ENCODE measurements around the gene ETF1. TPM values are rescaled to one million over a fixed set of nuclear protein-coding genes. Genes with fewer than 3 reads are reported as not detected.

Gene ETF1
- total and polyA plus RNA-seq, 2 donors (not counting 1 experiment from before 2014, with no cell fraction given): 10.2 to 50.5 TPM

GRCh38 chr5:138458384-138458783, 84.7 kb downstream of the ETF1 start:
- ChIA-PET CTCF (interaction anchor here (9.3 to 13.1 kb wide), 2 partner anchors 9 to 43 kb away, joined by 65 to 281 read pairs; no protein-coding TSS in a partner anchor), POLR2A (interaction anchor here (0.6 kb wide), 1 partner anchor 95 kb away, joined by 8 read pairs; no protein-coding TSS in a partner anchor)
- H3K27ac Mint-ChIP-seq: no peak overlapping the region
- H3K27me3 ChIP-seq (replicated peaks in 1 of 4; ENCODE audit: control extremely low read depth in 1 of 4, control insufficient read depth in 3 of 4, insufficient read depth in 4 of 4, low read length in 3 of 4): no peaks in the 10 kb centered on the region
- no peak overlapping the region for H3K9ac ChIP-seq (ENCODE audit: low read length)
- no peaks in the 10 kb centered on the region for H3K36me3 ChIP-seq (replicated peaks in 1 of 2; ENCODE audit: control extremely low read depth in 1 of 2, control insufficient read depth in 1 of 2, extremely low read depth in 1 of 2, insufficient read depth in 2 of 2, low read length in 1 of 2)
- ATAC-seq (ENCODE audit: low read depth): no peak
- H2AFZ ChIP-seq (ENCODE audit: insufficient read depth, low read depth, low read length, poor library complexity, severe bottlenecking): peak overlapping the region; percentile 55
- DNase-seq: no peak
- intact Hi-C loops (cut with micrococcal nuclease): no loop called here
- H3K4me1 ChIP-seq (ENCODE audit: control insufficient read depth in 2 of 2, insufficient read depth in 2 of 2, low read length in 2 of 2): peaks cover 19 to 29% of the 10 kb centered on the region in 2 donors
- H3K4me1 Mint-ChIP-seq: peaks cover 32% of the 10 kb centered on the region
- H3K4me3 Mint-ChIP-seq: no peak overlapping the region
- H3K27me3 Mint-ChIP-seq: no peaks in the 10 kb centered on the region
- no peak overlapping the region for H3K27ac ChIP-seq (ENCODE audit: low read length in 2 of 2)
- H3K9me3 ChIP-seq (ENCODE audit: control extremely low read depth in 1 of 3, control insufficient read depth in 2 of 3, insufficient read depth in 1 of 3, low read length in 2 of 3): peaks cover 0 to 4% (median 0%) of the 10 kb centered on the region in 3 donors
- H3K9me3 Mint-ChIP-seq (ENCODE audit: insufficient read depth): no peaks in the 10 kb centered on the region
- H3K4me2 ChIP-seq (replicated peaks; ENCODE audit: low read depth, low read length, poor library complexity, severe bottlenecking): peak overlapping the region; percentile 48
- no peaks in the 10 kb centered on the region for H4K20me1 ChIP-seq (ENCODE audit: control insufficient read depth, insufficient read depth, low read length, poor library complexity, severe bottlenecking)
- no peak for TF ChIP-seq CTCF (IDR thresholded peaks at IDR 0.05)
- TF ChIP-seq EZH2 (IDR thresholded peaks at IDR 0.05; ENCODE audit: borderline replicate concordance, insufficient read depth, low read depth, low read length, poor library complexity, severe bottlenecking): no peak
- 23% methylated on average over 10 of the region's 11 CpGs for WGBS (ENCODE audit: insufficient coverage)
- H3K79me2 ChIP-seq (ENCODE audit: control insufficient read depth, insufficient read depth, low read length): no peaks in the 10 kb centered on the region
- H3K4me3 ChIP-seq (ENCODE audit: control extremely low read depth in 1 of 5, extremely low read depth in 1 of 5, insufficient read depth in 1 of 5, low read depth in 2 of 5, low read length in 4 of 5): no peak overlapping the region

- Mint-ChIP-seq H3K9me3 (ENCODE audit: insufficient read depth) (no peaks in the 10 kb centered on the region), H3K4me3 (no peak overlapping the region), H3K4me1 (peaks cover 32% of the 10 kb centered on the region), H3K27me3 (no peaks in the 10 kb centered on the region), H3K27ac (peak overlapping the region; percentile 53)
- ChIA-PET POLR2A (interaction anchor here (0.6 kb wide), 1 partner anchor 95 kb away, joined by 8 read pairs; no protein-coding TSS in a partner anchor), CTCF (interaction anchor here (0.6 to 13.1 kb wide), 3 partner anchors 8 to 122 kb away, joined by 5 to 281 read pairs (median 65); no protein-coding TSS in a partner anchor)
- Histone ChIP-seq H3K79me2 (ENCODE audit: control insufficient read depth, insufficient read depth, low read length) (no peaks in the 10 kb centered on the region), H3K9ac (ENCODE audit: low read length) (no peak overlapping the region), H3K27me3 (replicated peaks in 1 of 4; ENCODE audit: control extremely low read depth in 1 of 4, control insufficient read depth in 3 of 4, insufficient read depth in 4 of 4, low read length in 3 of 4) (no peaks in the 10 kb centered on the region), H3K4me2 (replicated peaks; ENCODE audit: low read depth, low read length, poor library complexity, severe bottlenecking) (no peak overlapping the region), H2AFZ (ENCODE audit: insufficient read depth, low read depth, low read length, poor library complexity, severe bottlenecking) (no peak overlapping the region), H3K4me1 (ENCODE audit: control insufficient read depth in 2 of 2, insufficient read depth in 2 of 2, low read length in 2 of 2) (peaks cover 19 to 26% of the 10 kb centered on the region in 2 donors), H3K4me3 (ENCODE audit: control extremely low read depth in 1 of 5, extremely low read depth in 1 of 5, insufficient read depth in 1 of 5, low read depth in 2 of 5, low read length in 4 of 5) (no peak overlapping the region), H3K36me3 (replicated peaks in 1 of 2; ENCODE audit: control extremely low read depth in 1 of 2, control insufficient read depth in 1 of 2, extremely low read depth in 1 of 2, insufficient read depth in 2 of 2, low read length in 1 of 2) (no peaks in the 10 kb centered on the region), H3K27ac (ENCODE audit: low read length in 2 of 2) (no peak overlapping the region), H4K20me1 (ENCODE audit: control insufficient read depth, insufficient read depth, low read length, poor library complexity, severe bottlenecking) (no peaks in the 10 kb centered on the region), H3K9me3 (ENCODE audit: control extremely low read depth in 1 of 3, control insufficient read depth in 2 of 3, insufficient read depth in 1 of 3, low read length in 2 of 3) (peaks cover 0 to 4% (median 0%) of the 10 kb centered on the region in 3 donors)
- no peak for TF ChIP-seq CTCF (IDR thresholded peaks at IDR 0.05)
- TF ChIP-seq EZH2 (IDR thresholded peaks at IDR 0.05; ENCODE audit: borderline replicate concordance, insufficient read depth, low read depth, low read length, poor library complexity, severe bottlenecking): no peak
- ATAC-seq (ENCODE audit: low read depth) (no peak), DNase-seq (no peak)
- WGBS (ENCODE audit: insufficient coverage): 87% methylated on average over 9 of the region's 12 CpGs
- intact Hi-C loops (cut with micrococcal nuclease): no loop called here
Observed at GRCh38 chr5:138457531-138458275, 85.3 kb downstream of the ETF1 start.

Data from B cell (primary cell).